SK-N-SH (cell line): Measurements from ENCODE around the gene ESM1.

ENCODE experiments used
- CTCF ChIP-seq: fragments of 200-600 bp; sonication (generic); IDR thresholded peaks from 2 replicates; pipeline ENCODE4 v1.6.1; 2017; ENCODE audit warnings: antibody characterized with exemption, mild to moderate bottlenecking, moderate library complexity
- MAX ChIP-seq: IDR thresholded peaks from 2 replicates; pipeline ENCODE4 v1.4.0; 2012; ENCODE audit warnings: low read depth
- POLR2AphosphoS5 ChIP-seq: IDR thresholded peaks from 2 replicates; pipeline ENCODE4 v1.6.1; 2012; ENCODE audit warnings: low read depth, low read length
- ZBTB33 ChIP-seq: IDR thresholded peaks from 2 replicates; pipeline ENCODE4 v1.4.0; 2012; ENCODE audit warnings: low read depth, borderline replicate concordance

GRCh38 chr5:54930736-54931135, 54.7 kb downstream of the ESM1 start:
- TF ChIP-seq CTCF (no peak), MAX (no peak), ZBTB33 (no peak), POLR2AphosphoS5 (no peak)
